ENCODE results near the gene SZT2. TPM values are rescaled to one million over a fixed set of nuclear protein-coding genes. Genes with fewer than 3 reads are reported as not detected.

SZT2 gene
- total RNA-seq, 5 donors from 2014 or later (not counting 1 experiment from before 2014, with no cell fraction given): 106 to 137 (median 130) TPM

DNA sequence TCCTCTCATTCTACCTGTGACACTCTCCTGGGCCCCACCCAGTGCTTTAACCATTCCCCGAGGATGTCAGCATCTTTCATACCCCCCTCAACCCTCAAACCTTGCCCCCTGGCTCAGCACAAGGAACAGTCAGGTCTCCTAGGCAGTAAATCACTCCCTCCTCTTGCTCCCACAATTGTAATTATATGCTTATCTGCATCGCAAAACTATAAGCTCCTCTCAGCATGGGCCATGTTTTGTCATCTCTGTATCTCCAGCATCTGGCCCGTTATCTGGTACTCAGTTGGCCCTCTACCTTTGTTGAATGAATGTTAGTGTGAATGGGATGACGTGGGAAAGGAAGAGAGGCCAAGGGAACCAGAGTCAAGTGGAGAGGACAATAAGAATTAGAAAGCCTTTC is 19.1 kb upstream of the SZT2 start:
- no peaks in the 10 kb centered on the region for H3K27me3 Mint-ChIP-seq
- H3K27ac Mint-ChIP-seq: peak overlapping the region in 1 of 2 donors; percentile 68
- H3K27me3 ChIP-seq (replicated peaks in 1 of 2; ENCODE audit: control insufficient read depth in 2 of 2, extremely low read depth in 1 of 2, insufficient read depth in 2 of 2, low read length in 1 of 2): no peaks in the 10 kb centered on the region
- no peak for ATAC-seq (replicated peaks in 1 of 4)
- H3K4me3 ChIP-seq (ENCODE audit: control insufficient read depth in 1 of 2, extremely low read depth in 1 of 2, low read length in 1 of 2): no peak overlapping the region
- CTCF ChIA-PET: no interaction called here
- POLR2A ChIA-PET: no interaction called here
- DNase-seq: no peak
- WGBS (ENCODE audit: insufficient coverage): 90% methylated on average over 1 of the region's 4 CpGs
- H3K4me1 ChIP-seq (ENCODE audit: control insufficient read depth in 1 of 2, extremely low read depth in 1 of 2, insufficient read depth in 2 of 2, low read length in 2 of 2): peaks cover 4 to 36% of the 10 kb centered on the region in 2 experiments
- no peaks in the 10 kb centered on the region for H3K36me3 ChIP-seq (ENCODE audit: control insufficient read depth in 2 of 2, extremely low read depth in 1 of 2, insufficient read depth in 1 of 2, low read length in 1 of 2)
- H3K27ac ChIP-seq (ENCODE audit: low read length): no peak overlapping the region
- no peaks in the 10 kb centered on the region for H3K36me3 Mint-ChIP-seq
- no peak overlapping the region for H3K4me3 Mint-ChIP-seq
- H3K9me3 Mint-ChIP-seq: no peaks in the 10 kb centered on the region
- no peaks in the 10 kb centered on the region for H3K9me3 ChIP-seq
- H3K4me1 Mint-ChIP-seq: peaks cover 33 to 38% (median 37%) of the 10 kb centered on the region in 3 donors

GRCh38 chr1:43372172-43372571 is 17.5 kb upstream of the SZT2 start:
- ChIA-PET POLR2A (no interaction called here), CTCF (no interaction called here)
- H3K27me3 Mint-ChIP-seq: no peaks in the 10 kb centered on the region
- 90% methylated on average over 4 of the region's 5 CpGs for WGBS (ENCODE audit: insufficient coverage)
- no peak overlapping the region for H3K4me3 ChIP-seq (ENCODE audit: control insufficient read depth in 1 of 2, extremely low read depth in 1 of 2, low read length in 1 of 2)
- DNase-seq (no peak), ATAC-seq (replicated peaks in 1 of 4) (no peak)
- no peaks in the 10 kb centered on the region for H3K9me3 Mint-ChIP-seq
- no peaks in the 10 kb centered on the region for H3K36me3 Mint-ChIP-seq
- peaks cover 4 to 20% of the 10 kb centered on the region in 2 experiments for H3K4me1 ChIP-seq (ENCODE audit: control insufficient read depth in 1 of 2, extremely low read depth in 1 of 2, insufficient read depth in 2 of 2, low read length in 2 of 2)
- no peaks in the 10 kb centered on the region for H3K27me3 ChIP-seq (replicated peaks in 1 of 2; ENCODE audit: control insufficient read depth in 2 of 2, extremely low read depth in 1 of 2, insufficient read depth in 2 of 2, low read length in 1 of 2)
- H3K27ac ChIP-seq (ENCODE audit: low read length): no peak overlapping the region
- H3K27ac Mint-ChIP-seq: no peak overlapping the region
- peaks cover 22 to 23% (median 23%) of the 10 kb centered on the region in 3 donors for H3K4me1 Mint-ChIP-seq
- no peaks in the 10 kb centered on the region for H3K36me3 ChIP-seq (ENCODE audit: control insufficient read depth in 2 of 2, extremely low read depth in 1 of 2, insufficient read depth in 1 of 2, low read length in 1 of 2)
- no peak overlapping the region for H3K4me3 Mint-ChIP-seq
- no peaks in the 10 kb centered on the region for H3K9me3 ChIP-seq

DNA sequence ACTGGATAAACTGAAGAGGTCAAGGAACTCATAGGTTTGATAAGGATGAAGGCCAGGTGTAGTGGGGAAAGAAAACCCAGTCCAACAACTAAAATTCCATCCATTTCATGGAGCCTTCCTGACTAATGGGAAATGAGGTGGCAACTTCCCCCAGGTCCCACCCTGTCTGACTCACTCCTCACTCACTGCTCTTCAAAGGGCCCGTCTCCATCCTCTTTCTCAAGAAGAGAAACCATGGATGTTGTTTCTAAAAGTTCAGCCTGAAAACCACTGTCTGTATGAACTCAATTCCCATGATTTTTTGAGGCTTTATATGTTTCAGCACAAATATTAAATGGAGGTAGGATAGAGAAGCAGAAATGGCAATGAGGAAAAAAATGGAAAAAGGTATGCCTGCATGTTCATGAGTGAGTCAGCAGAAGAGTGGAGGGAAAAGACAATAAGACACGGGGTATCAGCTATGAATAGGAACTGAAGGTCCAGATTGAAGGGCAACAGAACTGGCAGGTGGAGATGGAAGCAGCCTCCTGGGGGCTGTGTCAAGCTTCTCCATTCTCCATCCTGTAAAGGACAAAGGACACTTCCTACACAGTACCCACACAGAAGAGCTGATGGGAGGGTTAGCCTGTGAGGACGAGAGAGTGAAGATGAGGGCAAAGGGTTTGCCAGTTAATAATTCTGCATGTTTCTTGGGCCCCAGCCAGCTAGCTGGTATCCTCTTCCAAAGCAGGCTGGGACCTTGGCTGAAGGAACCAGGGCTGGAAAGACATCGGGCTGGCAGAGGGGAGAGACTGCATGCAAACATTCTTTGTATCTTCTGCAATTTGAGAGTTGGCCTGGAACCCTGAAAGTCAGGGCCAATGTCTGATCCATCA is 16.4 kb upstream of the SZT2 start:
- POLR2A ChIA-PET: no interaction called here
- Mint-ChIP-seq H3K36me3 (no peaks in the 10 kb centered on the region), H3K9me3 (no peaks in the 10 kb centered on the region), H3K4me3 (no peak overlapping the region), H3K27me3 (no peaks in the 10 kb centered on the region), H3K27ac (no peak overlapping the region), H3K4me1 (peaks cover 17 to 20% (median 19%) of the 10 kb centered on the region in 3 donors)
- CTCF ChIA-PET: no interaction called here
- H3K4me3 ChIP-seq (ENCODE audit: control insufficient read depth in 1 of 2, extremely low read depth in 1 of 2, low read length in 1 of 2): no peak overlapping the region
- WGBS (ENCODE audit: insufficient coverage): 86% methylated on average over 2 of the region's 4 CpGs
- ATAC-seq (replicated peaks in 1 of 4): no peak
- H3K36me3 ChIP-seq (ENCODE audit: control insufficient read depth in 2 of 2, extremely low read depth in 1 of 2, insufficient read depth in 1 of 2, low read length in 1 of 2): no peaks in the 10 kb centered on the region
- no peak for DNase-seq
- no peaks in the 10 kb centered on the region for H3K9me3 ChIP-seq
- H3K4me1 ChIP-seq (ENCODE audit: control insufficient read depth in 1 of 2, extremely low read depth in 1 of 2, insufficient read depth in 2 of 2, low read length in 2 of 2): peaks cover 4 to 15% of the 10 kb centered on the region in 2 experiments
- H3K27me3 ChIP-seq (replicated peaks in 1 of 2; ENCODE audit: control insufficient read depth in 2 of 2, extremely low read depth in 1 of 2, insufficient read depth in 2 of 2, low read length in 1 of 2): no peaks in the 10 kb centered on the region
- no peak overlapping the region for H3K27ac ChIP-seq (ENCODE audit: low read length)

DNA sequence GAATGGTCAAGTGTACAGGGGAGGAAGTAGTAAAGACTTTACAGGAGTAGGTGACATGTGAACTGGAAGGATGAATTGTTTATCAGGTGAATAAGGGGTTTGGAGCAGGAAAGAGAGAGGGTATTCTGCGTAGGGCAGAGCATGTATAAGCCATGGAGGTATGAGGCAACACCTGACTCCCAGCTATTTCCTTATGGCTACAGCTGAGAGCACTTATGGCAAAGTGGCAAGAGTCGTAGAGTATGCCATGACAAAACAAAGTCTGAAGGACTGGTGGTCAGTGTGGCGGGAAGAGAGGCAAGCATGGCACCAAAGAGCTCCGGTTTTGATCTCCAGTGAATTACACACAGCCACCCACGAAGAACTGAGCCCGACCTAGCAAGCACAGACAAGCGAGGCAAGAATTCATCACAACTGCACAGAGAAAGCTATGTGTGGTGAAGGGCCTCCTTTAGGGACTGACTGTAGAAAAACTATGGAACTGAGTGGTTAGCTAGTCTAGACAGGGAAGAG is 12.9 kb upstream of the SZT2 start:
- Histone ChIP-seq H3K9me3 (no peaks in the 10 kb centered on the region), H3K4me3 (ENCODE audit: control insufficient read depth in 1 of 2, extremely low read depth in 1 of 2, low read length in 1 of 2) (no peak overlapping the region), H3K36me3 (ENCODE audit: control insufficient read depth in 2 of 2, extremely low read depth in 1 of 2, insufficient read depth in 1 of 2, low read length in 1 of 2) (peaks cover 0 to 4% of the 10 kb centered on the region in 2 donors), H3K27ac (ENCODE audit: low read length) (no peak overlapping the region), H3K27me3 (replicated peaks in 1 of 2; ENCODE audit: control insufficient read depth in 2 of 2, extremely low read depth in 1 of 2, insufficient read depth in 2 of 2, low read length in 1 of 2) (no peaks in the 10 kb centered on the region), H3K4me1 (ENCODE audit: control insufficient read depth in 1 of 2, extremely low read depth in 1 of 2, insufficient read depth in 2 of 2, low read length in 2 of 2) (no peaks in the 10 kb centered on the region)
- Mint-ChIP-seq H3K9me3 (no peaks in the 10 kb centered on the region), H3K36me3 (peaks cover 20% of the 10 kb centered on the region), H3K4me3 (no peak overlapping the region), H3K27ac (no peak overlapping the region), H3K4me1 (peaks cover 0 to 9% (median 7%) of the 10 kb centered on the region in 3 donors), H3K27me3 (no peaks in the 10 kb centered on the region)
- DNase-seq: no peak
- 100% methylated on average over 2 of the region's 7 CpGs for WGBS (ENCODE audit: insufficient coverage)
- ATAC-seq (replicated peaks in 1 of 4): no peak
- POLR2A ChIA-PET: no interaction called here
- CTCF ChIA-PET: interaction anchor here in 1 of 2 donors (0.6 to 1.3 kb wide), 2 partner anchors 18 to 38 kb away, joined by 4 to 5 read pairs; partner anchors contain the start of gene CDC20

- H3K36me3 Mint-ChIP-seq: peaks cover 29% of the 10 kb centered on the region
- CTCF ChIA-PET: no interaction called here
Measured at GRCh38 chr1:43377831-43378230, 11.9 kb upstream of the SZT2 start.

DNA sequence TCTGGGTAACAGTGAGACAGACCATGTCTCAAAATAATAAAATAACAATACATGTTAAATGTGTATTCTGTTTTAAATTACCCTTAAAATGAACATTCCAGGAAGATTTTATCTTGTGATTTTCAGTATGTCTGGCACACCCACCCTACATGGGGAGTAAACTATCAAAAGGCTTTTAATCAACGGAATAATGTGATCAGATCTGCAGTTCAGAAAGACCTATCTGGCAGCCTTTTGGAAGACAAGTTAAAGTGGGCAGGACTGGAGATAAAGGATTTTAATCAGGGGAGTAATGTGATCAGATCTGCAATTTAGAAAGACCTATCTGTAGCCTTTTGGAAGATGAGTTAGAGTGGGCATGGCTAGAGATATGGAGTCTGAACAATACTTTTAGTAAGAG is 10.2 kb upstream of the SZT2 start:
- Mint-ChIP-seq H3K4me3 (no peak overlapping the region), H3K4me1 (peaks cover 0 to 10% (median 9%) of the 10 kb centered on the region in 3 donors), H3K9me3 (no peaks in the 10 kb centered on the region), H3K27ac (no peak overlapping the region), H3K36me3 (peaks cover 44% of the 10 kb centered on the region), H3K27me3 (no peaks in the 10 kb centered on the region)
- no CpG with 5 or more reads among the region's 1 CpG for WGBS (ENCODE audit: insufficient coverage)
- DNase-seq (no peak), ATAC-seq (replicated peaks in 1 of 4) (no peak)
- no peak overlapping the region for H3K4me3 ChIP-seq (ENCODE audit: control insufficient read depth in 1 of 2, extremely low read depth in 1 of 2, low read length in 1 of 2)
- H3K36me3 ChIP-seq (ENCODE audit: control insufficient read depth in 2 of 2, extremely low read depth in 1 of 2, insufficient read depth in 1 of 2, low read length in 1 of 2): peaks cover 11 to 28% of the 10 kb centered on the region in 2 donors
- no peaks in the 10 kb centered on the region for H3K27me3 ChIP-seq (replicated peaks in 1 of 2; ENCODE audit: control insufficient read depth in 2 of 2, extremely low read depth in 1 of 2, insufficient read depth in 2 of 2, low read length in 1 of 2)
- no peak overlapping the region for H3K27ac ChIP-seq (ENCODE audit: low read length)
- no peaks in the 10 kb centered on the region for H3K9me3 ChIP-seq
- no peaks in the 10 kb centered on the region for H3K4me1 ChIP-seq (ENCODE audit: control insufficient read depth in 1 of 2, extremely low read depth in 1 of 2, insufficient read depth in 2 of 2, low read length in 2 of 2)
- ChIA-PET CTCF (no interaction called here), POLR2A (no interaction called here)

More at GRCh38 chr1:43377831-43378230, 11.9 kb upstream of the SZT2 start:
- no peak overlapping the region for H3K4me3 Mint-ChIP-seq
- no peaks in the 10 kb centered on the region for H3K27me3 Mint-ChIP-seq
- ATAC-seq (replicated peaks in 1 of 4) (no peak), DNase-seq (no peak)
- H3K9me3 ChIP-seq: no peaks in the 10 kb centered on the region
- no peaks in the 10 kb centered on the region for H3K27me3 ChIP-seq (replicated peaks in 1 of 2; ENCODE audit: control insufficient read depth in 2 of 2, extremely low read depth in 1 of 2, insufficient read depth in 2 of 2, low read length in 1 of 2)
- no CpG with 5 or more reads among the region's 1 CpG for WGBS (ENCODE audit: insufficient coverage)
- peaks cover 0 to 10% (median 9%) of the 10 kb centered on the region in 3 donors for H3K4me1 Mint-ChIP-seq
- H3K4me1 ChIP-seq (ENCODE audit: control insufficient read depth in 1 of 2, extremely low read depth in 1 of 2, insufficient read depth in 2 of 2, low read length in 2 of 2): no peaks in the 10 kb centered on the region
- no peak overlapping the region for H3K27ac ChIP-seq (ENCODE audit: low read length)
- H3K27ac Mint-ChIP-seq: no peak overlapping the region
- POLR2A ChIA-PET: interaction anchor here in 1 of 2 donors (0.6 kb wide), 1 partner anchor 34 kb away, joined by 8 read pairs; no protein-coding TSS in a partner anchor
- no peak overlapping the region for H3K4me3 ChIP-seq (ENCODE audit: control insufficient read depth in 1 of 2, extremely low read depth in 1 of 2, low read length in 1 of 2)
- no peaks in the 10 kb centered on the region for H3K9me3 Mint-ChIP-seq
- H3K36me3 ChIP-seq (ENCODE audit: control insufficient read depth in 2 of 2, extremely low read depth in 1 of 2, insufficient read depth in 1 of 2, low read length in 1 of 2): peaks cover 0 to 11% of the 10 kb centered on the region in 2 donors
